T1000 (cell line): ENCODE measurements around the gene DNAAF5.
A peak's percentile ranks its signal among the peaks of the same experiment; 100 is the strongest.

Experiments used
- DNase-seq: peaks from one replicate; lab custom pipeline; 2025; ENCODE audit warnings: mixed read lengths; lab: John Stamatoyannopoulos, UW

Gene DNAAF5

GRCh38 chr7:726084-726853, at the start of gene DNAAF5:
DNAAF5 (plus strand) TSS chr7:726699; CDS start chr7:726721, 22 bp downstream.
- peak; percentile 64 for DNase-seq

- DNase-seq = no peak
These were observed 49.5 kb upstream of the DNAAF5 start for GRCh38 chr7:676972-677385.

- no peak for DNase-seq
These were observed 45.9 kb upstream of the DNAAF5 start for GRCh38 chr7:680411-681127.

- DNase-seq = no peak
These were observed 44.8 kb upstream of the DNAAF5 start for GRCh38 chr7:681551-682307.

- DNase-seq = no peak
These were observed 43.7 kb upstream of the DNAAF5 start for GRCh38 chr7:682810-683209.

GRCh38 chr7:683526-684205, 42.8 kb upstream of the DNAAF5 start:
- DNase-seq = no peak

GRCh38 chr7:684416-684815, 42.1 kb upstream of the DNAAF5 start:
- DNase-seq = no peak

- no peak for DNase-seq
These were observed 41.0 kb upstream of the DNAAF5 start for GRCh38 chr7:685540-685939.

- DNase-seq = no peak
These were observed 35.8 kb upstream of the DNAAF5 start for GRCh38 chr7:690478-691360.

GRCh38 chr7:691361-692045, 35.0 kb upstream of the DNAAF5 start:
- DNase-seq = no peak

GRCh38 chr7:693280-693679, 33.2 kb upstream of the DNAAF5 start:
- DNase-seq = no peak

- DNase-seq = no peak
These were observed 30.1 kb upstream of the DNAAF5 start for GRCh38 chr7:696426-696811.

- DNase-seq = no peak
These were observed 29.5 kb upstream of the DNAAF5 start for GRCh38 chr7:696812-697551.

GRCh38 chr7:698515-699475, 27.7 kb upstream of the DNAAF5 start:
- DNase-seq = no peak

GRCh38 chr7:699476-700170, 26.9 kb upstream of the DNAAF5 start:
- no peak for DNase-seq

- DNase-seq = no peak
These were observed 25.3 kb upstream of the DNAAF5 start for GRCh38 chr7:701086-701671.

GRCh38 chr7:703049-703448, 23.4 kb upstream of the DNAAF5 start:
- no peak for DNase-seq

GRCh38 chr7:706721-707120, 19.8 kb upstream of the DNAAF5 start:
- no peak for DNase-seq
